GM12892 (cell line): ENCODE results near the gene BUB1B.

Experiments used
- POLR2A ChIP-seq: IDR thresholded peaks from 2 replicates; pipeline ENCODE4 v1.6.1; 2011; ENCODE audit warnings: low read depth, low read length, control low read depth
- POLR2AphosphoS5 ChIP-seq: IDR thresholded peaks from 2 replicates; pipeline ENCODE4 v1.6.1; 2011; ENCODE audit warnings: low read depth, low read length, control low read depth
- TAF1 ChIP-seq: IDR thresholded peaks from 2 replicates; pipeline ENCODE4 v1.6.1; 2011; ENCODE audit warnings: low read depth, mild to moderate bottlenecking, control low read depth, low read length, borderline replicate concordance

DNA sequence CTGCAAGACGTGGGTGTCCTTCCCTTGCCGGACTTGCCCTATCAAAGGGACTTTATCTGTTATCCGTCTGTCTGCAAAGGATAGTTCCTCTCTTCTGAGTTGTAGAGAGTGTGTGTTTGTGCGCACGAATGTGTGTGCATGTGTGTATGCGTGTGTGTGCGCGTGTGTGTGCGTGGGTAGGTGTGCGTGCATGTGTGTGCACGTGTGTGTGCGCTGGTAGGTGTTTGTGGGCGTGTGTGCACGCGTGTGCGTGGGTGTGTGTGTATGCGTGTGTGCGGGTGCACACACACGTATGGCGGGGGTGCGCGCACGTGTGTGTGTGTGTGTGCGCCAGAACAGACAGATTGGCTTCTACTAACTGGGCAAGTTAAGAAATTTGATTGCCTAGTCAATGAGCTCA lies 48.1 kb upstream of the BUB1B start:
- TF ChIP-seq POLR2A, result no peak
- TF ChIP-seq POLR2AphosphoS5, result no peak
- TF ChIP-seq TAF1, result no peak
